Erythroblast (primary cell): ENCODE data around the gene INO80.

Experiments
- GATA1 ChIP-seq: IDR thresholded peaks from 2 replicates; pipeline ENCODE4 v1.6.1; 2011; ENCODE audit warnings: low read depth, mild to moderate bottlenecking, control low read depth, low read length, moderate library complexity
- POLR2A ChIP-seq: IDR thresholded peaks from 2 replicates; pipeline ENCODE4 v1.6.1; 2011; ENCODE audit warnings: mild to moderate bottlenecking, low read length

- no peak for TF ChIP-seq POLR2A
- TF ChIP-seq GATA1 = no peak
Observed at GRCh38 chr15:41151451-41152005, 35.4 kb upstream of the INO80 start.
